CD4-positive, alpha-beta T cell treated with Interleukin-6 for 4 hours (primary cell): ENCODE results near the gene UBXN11.
"Not testable (repeated sequence)": the region's sequence is repeated elsewhere in the genome, so short reads cannot be mapped to it uniquely, and the experiment has no call there.

Experiments used
- DNase-seq: peaks from one replicate; pipeline ENCODE4 v3.0.0-alpha.2; 2020; ENCODE audit warnings: mixed read lengths

The UBXN11 gene

GRCh38 chr1:26336477-26337205 lies 30.2 kb upstream of the UBXN11 start:
- peak; percentile 96 for DNase-seq

GRCh38 chr1:26335774-26336476 lies 29.5 kb upstream of the UBXN11 start:
- peak; percentile 43 for DNase-seq

- not testable (repeated sequence) for DNase-seq
These were observed 26.9 kb upstream of the UBXN11 start for GRCh38 chr1:26333312-26333711.

GRCh38 chr1:26330276-26330675 lies 23.8 kb upstream of the UBXN11 start:
- no peak for DNase-seq

GRCh38 chr1:26329380-26329779 lies 22.9 kb upstream of the UBXN11 start:
- DNase-seq: not testable (repeated sequence)

- DNase-seq: no peak
These were observed 22.2 kb upstream of the UBXN11 start for GRCh38 chr1:26328597-26328996.

GRCh38 chr1:26327956-26328362 lies 21.5 kb upstream of the UBXN11 start:
- DNase-seq: no peak

- DNase-seq: no peak
These were observed 18.1 kb upstream of the UBXN11 start for GRCh38 chr1:26324550-26324949.

GRCh38 chr1:26323382-26323781 lies 16.9 kb upstream of the UBXN11 start:
- no peak for DNase-seq

GRCh38 chr1:26322042-26322331 lies 15.6 kb upstream of the UBXN11 start:
- DNase-seq: no peak

GRCh38 chr1:26321315-26322041 lies 15.0 kb upstream of the UBXN11 start:
- peak; percentile 96 for DNase-seq

GRCh38 chr1:26320896-26321295 lies 14.5 kb upstream of the UBXN11 start:
- DNase-seq: peak; percentile 10

- peak; percentile 45 for DNase-seq
These were observed 12.1 kb upstream of the UBXN11 start for GRCh38 chr1:26318338-26319064.

GRCh38 chr1:26317612-26318337 lies 11.3 kb upstream of the UBXN11 start, which contains the start of gene CD52:
CD52 (plus strand) TSS chr1:26317958; CDS start chr1:26318018, 60 bp downstream.
- peak; percentile 92 for DNase-seq

- no peak for DNase-seq
These were observed 10.7 kb upstream of the UBXN11 start for GRCh38 chr1:26317146-26317545.

GRCh38 chr1:26315874-26316850 lies 9.7 kb upstream of the UBXN11 start:
- DNase-seq: no peak

- no peak for DNase-seq
These were observed 8.1 kb upstream of the UBXN11 start for GRCh38 chr1:26314501-26314900.

- peak; percentile 38 for DNase-seq
These were observed 1.8 kb upstream of the UBXN11 start for GRCh38 chr1:26307966-26308899.

GRCh38 chr1:26307363-26307781 lies 936 bp upstream of the UBXN11 start:
- peak; percentile 64 for DNase-seq
